GM23338 (cell line): ENCODE results near the gene SLC17A1. TPM values are rescaled to one million over a fixed set of nuclear protein-coding genes. Genes with fewer than 3 reads are reported as not detected.

Experiments used
- ATAC-seq: fragments of 200-7000 bp; cut with Tn5 transposase; 3 replicates; pipeline ENCODE4 v1.9.1; 2020
- DNase-seq: peaks from one replicate; pipeline ENCODE4 v3.0.0-alpha.2; 2015; ENCODE audit warnings: low spot score
- H2AFZ ChIP-seq: fragments of 200-600 bp; sonication (generic); 2 replicates; pipeline ENCODE4 v1.8.0; 2016; ENCODE audit warnings: antibody characterized with exemption, mild to moderate bottlenecking, moderate library complexity
- H3F3A ChIP-seq: fragments of 200-600 bp; sonication (generic); replicated peaks from 2 replicates; pipeline ENCODE4 v1.8.0; 2017; ENCODE audit warnings: antibody characterized with exemption, mixed run types, low read depth
- H3K27ac ChIP-seq: fragments of 200-600 bp; sonication (generic); 2 replicates; pipeline ENCODE4 v1.6.1; 2016; ENCODE audit warnings: low read depth
- H3K27me3 ChIP-seq: fragments of 200-600 bp; sonication (generic); 2 replicates; pipeline ENCODE4 v1.8.0; 2016; ENCODE audit warnings: mild to moderate bottlenecking, mixed run types, moderate library complexity; ENCODE audit not compliant: insufficient read depth
- H3K36me3 ChIP-seq: fragments of 200-600 bp; sonication (generic); 2 replicates; pipeline ENCODE4 v1.8.0; 2016; ENCODE audit warnings: mild to moderate bottlenecking; ENCODE audit not compliant: insufficient read depth
- H3K4me1 ChIP-seq: fragments of 200-600 bp; sonication (generic); 2 replicates; pipeline ENCODE4 v1.8.0; 2016; ENCODE audit warnings: mild to moderate bottlenecking, moderate library complexity; ENCODE audit not compliant: insufficient read depth
- H3K4me2 ChIP-seq: fragments of 200-600 bp; sonication (generic); 2 replicates; pipeline ENCODE4 v1.7.1; 2017; ENCODE audit warnings: mixed run types
- H3K4me3 ChIP-seq: fragments of 200-600 bp; sonication (generic); 2 replicates; pipeline ENCODE4 v1.6.1; 2016; ENCODE audit warnings: mixed run types
- H3K79me2 ChIP-seq: fragments of 200-600 bp; sonication (generic); replicated peaks from 2 replicates; pipeline ENCODE4 v1.8.0; 2017; ENCODE audit warnings: mild to moderate bottlenecking; ENCODE audit not compliant: insufficient read depth
- H3K9me2 ChIP-seq: fragments of 200-600 bp; sonication (generic); 2 replicates; pipeline ENCODE4 v1.8.0; 2017; ENCODE audit not compliant: insufficient read depth
- H4K20me1 ChIP-seq: fragments of 200-600 bp; sonication (generic); replicated peaks from 2 replicates; pipeline ENCODE4 v1.8.0; 2017; ENCODE audit warnings: mild to moderate bottlenecking; ENCODE audit not compliant: insufficient read depth
- H3K27ac Mint-ChIP-seq: 2 replicates; pipeline ENCODE4 v1.8.0; 2020; ENCODE audit warnings: inconsistent platforms, mild to moderate bottlenecking, moderate library complexity, mixed read lengths
- H3K27me3 Mint-ChIP-seq: 3 replicates; pipeline ENCODE4 v1.8.0; 2022; ENCODE audit warnings: low read depth, mild to moderate bottlenecking, moderate library complexity, mixed read lengths, inconsistent platforms; ENCODE audit not compliant: insufficient read depth, poor library complexity
- H3K36me3 Mint-ChIP-seq: 3 replicates; pipeline ENCODE4 v1.8.0; 2021; ENCODE audit warnings: low read depth, mild to moderate bottlenecking, inconsistent platforms, moderate library complexity, mixed read lengths
- H3K4me1 Mint-ChIP-seq: 3 replicates; pipeline ENCODE4 v1.8.0; 2020; ENCODE audit warnings: mild to moderate bottlenecking, inconsistent platforms, mixed read lengths
- H3K4me3 Mint-ChIP-seq: 3 replicates; pipeline ENCODE4 v1.8.0; 2021; ENCODE audit warnings: moderate library complexity, mild to moderate bottlenecking, inconsistent platforms, mixed read lengths
- H3K9me3 Mint-ChIP-seq: 3 replicates; pipeline ENCODE4 v1.8.0; 2020; ENCODE audit warnings: moderate library complexity, mild to moderate bottlenecking, inconsistent platforms, mixed read lengths
- CTCF ChIP-seq, 2 experiments: fragments of 200-600 bp in 1 of 2; sonication (generic) in 1 of 2; conservative IDR thresholded peaks; 2 replicates each; pipeline versions ENCODE4 v1.5.1 to v1.6.1; 2016 to 2017; ENCODE audit warnings: antibody characterized with exemption in 2 of 2, low read depth in 2 of 2, mild to moderate bottlenecking in 2 of 2, moderate library complexity in 1 of 2
- ETS1 ChIP-seq: IDR thresholded peaks from 2 replicates; pipeline ENCODE4 v1.6.1; 2016; ENCODE audit warnings: antibody characterized with exemption
- EZH2phosphoT487 ChIP-seq: fragments of 200-600 bp; sonication (generic); IDR thresholded peaks from one replicate; pipeline ENCODE4 v1.8.1; 2018; ENCODE audit warnings: antibody characterized with exemption; ENCODE audit not compliant: unreplicated experiment
- NANOG ChIP-seq: IDR thresholded peaks from 2 replicates; pipeline ENCODE4 v1.6.1; 2016; ENCODE audit warnings: antibody characterized with exemption, borderline replicate concordance
- POLR2AphosphoS5 ChIP-seq: IDR thresholded peaks from 2 replicates; pipeline ENCODE4 v1.6.1; 2016; ENCODE audit warnings: antibody characterized with exemption, low read depth
- REST ChIP-seq: IDR thresholded peaks from one replicate; pipeline ENCODE4 v1.6.1; 2018; ENCODE audit warnings: antibody characterized with exemption; ENCODE audit not compliant: unreplicated experiment
- STAT1 ChIP-seq: IDR thresholded peaks from one replicate; pipeline ENCODE4 v1.6.1; 2016; ENCODE audit warnings: antibody characterized with exemption; ENCODE audit not compliant: unreplicated experiment
- ZNF331 ChIP-seq: fragments of 250-450 bp; sonication (Bioruptor Pico); IDR thresholded peaks from 2 replicates; pipeline ENCODE4 v1.5.0; 2020; ENCODE audit warnings: low read depth, mild to moderate bottlenecking, moderate library complexity
- polyA plus RNA-seq: library from polyadenylated mRNA; unstranded; fragments of >200 nt; fragmentation: Nextera tagmentation; extraction: Ambion mirVana; gene quantifications from 2 replicates; pipeline ENCODE4 v1.2.1, GENCODE V29; 2016
- total RNA-seq: library from RNA; depleted of rRNA; stranded (reverse); fragments of >200 nt; shearing (Covaris generic); gene quantifications from 2 replicates; pipeline ENCODE4 v1.2.3, GENCODE V29; 2014

Gene SLC17A1
- total and polyA plus RNA-seq, 2 experiments from 2014 or later, result not detected

- no peak for TF ChIP-seq ETS1
- TF ChIP-seq EZH2phosphoT487, result no peak
- no peak for TF ChIP-seq ZNF331 (CRISPR knock-in tag)
Observed at GRCh38 chr6:25789475-25789874, 42.4 kb downstream of the SLC17A1 start (continued).

- ATAC-seq (peak; percentile 95), DNase-seq (peak; percentile 84)
- H3K4me2 ChIP-seq, result no peak overlapping the region
- no peaks in the 10 kb centered on the region for H3K79me2 ChIP-seq
- TF ChIP-seq NANOG (no peak), STAT1 (no peak), POLR2AphosphoS5 (no peak), CTCF (conservative IDR thresholded peaks at IDR 0.05; ENCODE audit: low read depth in 2 of 2) (peak; percentile 60 to 82), EZH2phosphoT487 (no peak), ETS1 (no peak), REST (no peak)
- no peaks in the 10 kb centered on the region for H3K4me1 ChIP-seq
- H3K36me3 ChIP-seq, result no peaks in the 10 kb centered on the region
- Mint-ChIP-seq H3K4me1 (no peaks in the 10 kb centered on the region), H3K27me3 (no peaks in the 10 kb centered on the region), H3K36me3 (no peaks in the 10 kb centered on the region), H3K9me3 (no peaks in the 10 kb centered on the region), H3K4me3 (no peak overlapping the region), H3K27ac (no peak overlapping the region)
- H3K4me3 ChIP-seq, result no peak overlapping the region
- H3K9me2 ChIP-seq, result no peaks in the 10 kb centered on the region
- no peaks in the 10 kb centered on the region for H3F3A ChIP-seq
- no peak overlapping the region for H3K27ac ChIP-seq
- no peaks in the 10 kb centered on the region for H3K27me3 ChIP-seq
- H2AFZ ChIP-seq, result peak overlapping the region; percentile 52; the same call in 1 of the 2 replicates
- H4K20me1 ChIP-seq, result no peaks in the 10 kb centered on the region
Observed at GRCh38 chr6:25788305-25788922, 43.4 kb downstream of the SLC17A1 start.
